ENCODE measurements around the gene CNST. TPM values are rescaled to one million over a fixed set of nuclear protein-coding genes. Genes with fewer than 3 reads are reported as not detected.

The CNST gene
- total RNA-seq = 13.3 and 16.3 TPM in 2 replicates

GRCh38 chr1:246566128-246566812 lies at the start of gene CNST, which contains the start of gene TFB2M:
CNST (plus strand) TSS chr1:246566456; CDS start chr1:246591563, 25,107 bp downstream.
TFB2M (minus strand) TSS chr1:246566261; CDS start chr1:246566138, 123 bp downstream.

Other genes with a start within 250 kb of the CNST start
- gene SMYD3, start 59.2 kb upstream of the CNST start, total RNA-seq = 18.3 and 22.2 TPM in 2 replicates
- 17.3 and 22.4 TPM in 2 replicates for gene TFB2M, start 195 bp upstream of the CNST start, total RNA-seq
- gene SCCPDH, start 158.0 kb downstream of the CNST start, total RNA-seq = 36.3 and 39.9 TPM in 2 replicates

Measured in mammary microvascular endothelial cell (primary cell).